GM12878 (cell line): ENCODE measurements around the gene USP12. TPM values are rescaled to one million over a fixed set of nuclear protein-coding genes. Genes with fewer than 3 reads are reported as not detected.

Experiments
- ATAC-seq: fragments of 200-7000 bp; cut with Tn5 transposase; 3 replicates; pipeline ENCODE4 v1.9.1; 2020; ENCODE audit warnings: mild to moderate bottlenecking, moderate library complexity
- BruUV-seq: library from RNA; stranded (reverse); fragments of 400-500 nt; replicated peaks from 2 replicates; lab custom pipeline; 2021; lab: Mats Ljungman, UMichigan
- CTCF ChIA-PET: fragments of 300-600 bp; sonication (Branson Sonifier 250); formaldehyde crosslinking; extraction: SDS; loops from one replicate; lab custom pipeline; 2021; ENCODE audit warnings: inconsistent platforms; lab: Yijun Ruan, JAX
- POLR2A ChIA-PET: fragments of 350-600 bp; formaldehyde crosslinking; extraction: SDS; loops from one replicate; lab custom pipeline; 2021; ENCODE audit warnings: inconsistent platforms; lab: Charles Lee
- RAD21 ChIA-PET: fragments of 300-600 bp; sonication (Branson Sonifier 250); formaldehyde crosslinking; loops from one replicate; lab custom pipeline; 2023; ENCODE audit warnings: antibody characterized with exemption; ENCODE audit not compliant: unreplicated experiment; lab: Charles Lee
- SMC1A ChIA-PET: fragments of 300-600 bp; sonication (Branson Sonifier 250); formaldehyde crosslinking; loops from one replicate; lab custom pipeline; 2023; ENCODE audit not compliant: unreplicated experiment, uncharacterized antibody; lab: Charles Lee
- DNase-seq: peaks from one replicate; pipeline ENCODE4 v3.0.0-alpha.2; 2011; ENCODE audit warnings: low read depth, low spot score
- FAIRE-seq: peaks from 3 replicates; lab custom pipeline; 2011; peaks lifted over from hg19 to GRCh38; lab: Jason Lieb, UNC
- H2AFZ ChIP-seq: 2 replicates; pipeline ENCODE4 v1.6.0; 2011; ENCODE audit warnings: low read depth, low read length, control low read depth; ENCODE audit not compliant: control insufficient read depth
- H3K27ac ChIP-seq: 2 replicates; pipeline ENCODE4 v1.5.1; 2011; ENCODE audit warnings: control low read depth; ENCODE audit not compliant: control insufficient read depth, insufficient read depth
- H3K27me3 ChIP-seq, 2 experiments: replicated peaks in 1 of 2; 2 replicates each; pipeline versions ENCODE4 v1.6.0 to v1.6.1; 2011; ENCODE audit warnings: low read length in 1 of 2; ENCODE audit not compliant: control insufficient read depth in 2 of 2, insufficient read depth in 2 of 2
- H3K36me3 ChIP-seq, 2 experiments: 2 replicates each; pipeline ENCODE4 v1.5.1; 2011; ENCODE audit warnings: low read length in 1 of 2; ENCODE audit not compliant: control insufficient read depth in 2 of 2, insufficient read depth in 2 of 2
- H3K4me1 ChIP-seq: 2 replicates; pipeline ENCODE4 v1.6.1; 2011; ENCODE audit warnings: mild to moderate bottlenecking, low read length, moderate library complexity, mixed read lengths; ENCODE audit not compliant: control insufficient read depth, insufficient read depth
- H3K4me2 ChIP-seq: 2 replicates; pipeline ENCODE4 v1.6.0; 2011; ENCODE audit warnings: control low read depth; ENCODE audit not compliant: control insufficient read depth, insufficient read depth
- H3K4me3 ChIP-seq: fragments of 200-600 bp; sonication (generic); 2 replicates; pipeline ENCODE4 v1.5.1; 2016
- H3K79me2 ChIP-seq: 2 replicates; pipeline ENCODE4 v1.6.0; 2011; ENCODE audit warnings: low read length; ENCODE audit not compliant: control insufficient read depth, insufficient read depth
- H3K9ac ChIP-seq: 2 replicates; pipeline ENCODE4 v1.8.0; 2011; ENCODE audit warnings: low read length, control low read depth, mixed read lengths; ENCODE audit not compliant: control insufficient read depth, insufficient read depth
- H3K9me3 ChIP-seq: replicated peaks from 3 replicates; pipeline ENCODE4 v1.5.1; 2011; ENCODE audit warnings: mild to moderate bottlenecking, low read length; ENCODE audit not compliant: control insufficient read depth, insufficient read depth
- H4K20me1 ChIP-seq: 2 replicates; pipeline ENCODE4 v1.6.0; 2011; ENCODE audit not compliant: control insufficient read depth, insufficient read depth
- BACH1 ChIP-seq: fragments of 450-650 bp; IDR thresholded peaks from 2 replicates; pipeline ENCODE4 v1.6.1; 2017; ENCODE audit warnings: mild to moderate bottlenecking, borderline replicate concordance
- CHD2 ChIP-seq: IDR thresholded peaks from 2 replicates; pipeline ENCODE4 v1.6.1; 2011; ENCODE audit warnings: low read depth, low read length, improper control_type of control experiment, borderline replicate concordance
- JUND ChIP-seq: IDR thresholded peaks from 2 replicates; pipeline ENCODE4 v1.6.1; 2012; ENCODE audit warnings: low read depth, mild to moderate bottlenecking, low read length, improper control_type of control experiment, moderate library complexity
- KLF5 ChIP-seq: fragments of 450-650 bp; IDR thresholded peaks from 2 replicates; pipeline ENCODE4 v1.6.1; 2014; ENCODE audit warnings: mild to moderate bottlenecking; ENCODE audit not compliant: partially characterized antibody
- NFYA ChIP-seq: IDR thresholded peaks from 2 replicates; pipeline ENCODE4 v1.6.1; 2011; ENCODE audit warnings: low read depth, mild to moderate bottlenecking, low read length, improper control_type of control experiment, borderline replicate concordance
- NR2C2 ChIP-seq: IDR thresholded peaks from 2 replicates; pipeline ENCODE4 v1.6.1; 2011; ENCODE audit warnings: borderline replicate concordance, low read depth; ENCODE audit not compliant: control insufficient read depth, insufficient read length
- PBX3 ChIP-seq: IDR thresholded peaks from 2 replicates; pipeline ENCODE4 v1.6.1; 2011; ENCODE audit warnings: mild to moderate bottlenecking, low read depth, low read length, moderate library complexity; ENCODE audit not compliant: insufficient replicate concordance
- PML ChIP-seq: IDR thresholded peaks from 2 replicates; pipeline ENCODE4 v1.6.1; 2012; ENCODE audit warnings: low read length, inconsistent platforms
- SP1 ChIP-seq: IDR thresholded peaks from one replicate; pipeline ENCODE4 v1.6.1; 2011; ENCODE audit warnings: low read depth, low read length
- STAT1 ChIP-seq: fragments of 450-650 bp; conservative IDR thresholded peaks from 2 replicates; pipeline ENCODE4 v1.6.1; 2014; ENCODE audit warnings: antibody characterized with exemption, mild to moderate bottlenecking
- STAT3 ChIP-seq: IDR thresholded peaks from 2 replicates; pipeline ENCODE4 v1.6.1; 2011; ENCODE audit warnings: low read depth, low read length, improper control_type of control experiment
- ZZZ3 ChIP-seq: IDR thresholded peaks from 2 replicates; pipeline ENCODE4 v1.6.1; 2011; ENCODE audit warnings: low read depth; ENCODE audit not compliant: control insufficient read depth, insufficient read length
- WGBS: methylation state at CpG from one replicate; pipeline ENCODE4 v1.1.6; 2016; ENCODE audit warnings: low lambda C conversion rate; ENCODE audit not compliant: insufficient replicate concordance, insufficient coverage; ENCODE audit errors: missing lambda C conversion rate; 5-methylcytosine and 5-hydroxymethylcytosine counted together
- in situ Hi-C: fragments of 300-500 bp; cut with MboI; formaldehyde crosslinking; loops from 9 replicates; pipeline ENCODE4 v1.14.3; 2018; ENCODE audit warnings: mixed read lengths
- intact Hi-C: fragments of 100-400 bp; cut with micrococcal nuclease; formaldehyde crosslinking; loops from one replicate; pipeline ENCODE4 v1.14.2; 2022; ENCODE audit not compliant: unreplicated experiment
- polyA plus RNA-seq, 11 experiments: library from polyadenylated mRNA; depleted of rRNA in 4 of 11; unstranded in 6 of 11; stranded (reverse) in 5 of 11; fragments of >200 nt; fragmentation: Nextera tagmentation in 4 of 11; fragmentation: Illumina TruSeq in 1 of 11; extraction: Ambion mirVana in 4 of 11; extraction: Trizol in 1 of 11; gene quantifications; 1 replicate in 1 of 11; 2 replicates in 10 of 11; pipeline versions ENCODE4 v1.2.1 to v1.2.3, GENCODE V29; 2011 to 2016; ENCODE audit warnings: inconsistent platforms in 2 of 11, missing spikeins in 2 of 11, low read depth in 1 of 11
- total RNA-seq, 4 experiments: library from RNA; depleted of rRNA in 3 of 4; stranded (reverse); fragments of >200 nt in 3 of 4; fragmentation: Illumina TruSeq in 1 of 4; extraction: Trizol in 1 of 4; gene quantifications; 2 replicates each; pipeline versions ENCODE4 v1.2.1 to v1.2.3, GENCODE V29; 2013 to 2021

Gene USP12
- total and polyA plus RNA-seq, 10 of the 15 experiments (the other 5 are each of a cell fraction or from before 2014, with no cell fraction given), result 3.5 to 32.2 (median 24.6) TPM

- Histone ChIP-seq H3K36me3 (no peaks in the 10 kb centered on the region), H3K27ac (no peak overlapping the region), H3K4me1 (no peaks in the 10 kb centered on the region), H3K4me3 (no peak overlapping the region), H4K20me1 (no peaks in the 10 kb centered on the region), H3K79me2 (no peaks in the 10 kb centered on the region), H3K9ac (no peak overlapping the region), H3K4me2 (no peak overlapping the region), H3K27me3 (no peaks in the 10 kb centered on the region), H3K9me3 (no peaks in the 10 kb centered on the region), H2AFZ (no peak overlapping the region)
- WGBS, result 92% methylated on average over 2 of the region's 2 CpGs
- ChIA-PET POLR2A (no interaction called here), CTCF (no interaction called here), RAD21 (no interaction called here), SMC1A (no interaction called here)
- in situ Hi-C loops (no loop called here), intact Hi-C loops (no loop called here)
- DNase-seq (no peak), ATAC-seq (no peak), FAIRE-seq (no peak)
- no TSS peak for BruUV-seq
- TF ChIP-seq NFYA (no peak), KLF5 (no peak), STAT3 (no peak), PBX3 (no peak), ZZZ3 (no peak), BACH1 (no peak), SP1 (no peak), JUND (no peak), STAT1 (no peak), PML (no peak), CHD2 (no peak), NR2C2 (no peak)
These were observed 113.8 kb downstream of the USP12 start for GRCh38 chr13:27057817-27058216.
